Lower leg skin (tissue), 4 donors: ENCODE data around the gene AFAP1L1. TPM values are rescaled to one million over a fixed set of nuclear protein-coding genes. Genes with fewer than 3 reads are reported as not detected.

Experiments
- DNase-seq, 2 donors: peaks; one replicate each; pipeline ENCODE4 v3.0.0-alpha.2; 2019; ENCODE audit warnings: low spot score in 2 of 2
- H3K4me3 ChIP-seq: fragments of 200-600 bp; sonication (generic); 2 replicates; pipeline ENCODE4 v1.5.1; 2017; ENCODE audit warnings: mild to moderate bottlenecking, low read depth; ENCODE audit not compliant: poor library complexity, severe bottlenecking
- POLR2A ChIP-seq, 2 donors: fragments of 450-650 bp; IDR thresholded peaks; one replicate each; pipeline ENCODE4 v1.6.1; 2016 to 2017; ENCODE audit warnings: antibody characterized with exemption in 2 of 2, mild to moderate bottlenecking in 1 of 2, moderate library complexity in 1 of 2
- WGBS, 2 donors: methylation state at CpG; one replicate each; pipeline ENCODE4 v1.1.5; 2018; 5-methylcytosine and 5-hydroxymethylcytosine counted together
- intact Hi-C: fragments of 100-400 bp; cut with DNase I; formaldehyde crosslinking; loops from one replicate; pipeline ENCODE4 v1.15.0; 2023; ENCODE audit warnings: low total_unique reads
- total RNA-seq, 4 donors: library from RNA; depleted of rRNA; stranded (reverse); fragments of >200 nt; gene quantifications; one replicate each; pipeline ENCODE4 v1.1.0, GENCODE V29; 2016
- TF ChIP-seq, protein P1 (sequence below), 3 donors: fragments of 450-650 bp; IDR thresholded peaks; one replicate each; pipeline ENCODE4 v1.5.1; 2016; ENCODE audit warnings: antibody characterized with exemption in 3 of 3, mild to moderate bottlenecking in 3 of 3, moderate library complexity in 2 of 3

AFAP1L1 gene
- total RNA-seq, 4 donors from 2014 or later, result 6.3 to 10.8 (median 8.0) TPM

DNA sequence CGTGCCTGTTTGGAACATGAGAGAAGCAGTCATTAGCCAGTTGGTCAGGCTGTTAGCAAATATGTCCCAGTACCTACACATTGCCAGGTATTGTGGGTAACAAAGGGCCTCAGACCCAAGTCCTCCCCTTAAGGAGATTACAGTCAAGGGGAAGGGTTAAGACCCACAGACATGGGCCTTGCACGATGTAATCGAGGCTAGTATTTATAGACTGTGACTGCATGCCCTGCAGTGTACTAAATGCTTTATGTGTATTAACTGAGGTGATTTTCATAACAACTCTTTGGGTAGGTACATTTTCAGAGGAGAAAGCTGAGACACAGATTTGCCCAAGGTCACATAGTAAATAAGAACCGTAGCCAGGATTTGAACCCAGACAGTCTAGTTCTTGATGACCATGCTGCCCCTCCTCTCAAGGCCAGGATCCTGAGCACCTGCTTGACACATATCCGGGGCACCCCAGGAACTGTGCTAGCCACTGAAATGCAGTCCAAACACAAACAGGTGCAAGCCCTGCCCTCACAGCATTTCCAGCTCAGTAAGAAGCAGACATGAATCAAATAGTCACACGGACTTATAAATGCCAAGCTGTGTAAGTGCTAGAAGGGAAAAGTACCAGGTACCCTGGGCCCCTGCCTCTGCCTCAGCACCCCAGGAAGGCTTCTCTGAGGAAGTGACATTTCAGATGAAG, 41.6 kb downstream of the AFAP1L1 start:
- TF ChIP-seq, protein P1, sequence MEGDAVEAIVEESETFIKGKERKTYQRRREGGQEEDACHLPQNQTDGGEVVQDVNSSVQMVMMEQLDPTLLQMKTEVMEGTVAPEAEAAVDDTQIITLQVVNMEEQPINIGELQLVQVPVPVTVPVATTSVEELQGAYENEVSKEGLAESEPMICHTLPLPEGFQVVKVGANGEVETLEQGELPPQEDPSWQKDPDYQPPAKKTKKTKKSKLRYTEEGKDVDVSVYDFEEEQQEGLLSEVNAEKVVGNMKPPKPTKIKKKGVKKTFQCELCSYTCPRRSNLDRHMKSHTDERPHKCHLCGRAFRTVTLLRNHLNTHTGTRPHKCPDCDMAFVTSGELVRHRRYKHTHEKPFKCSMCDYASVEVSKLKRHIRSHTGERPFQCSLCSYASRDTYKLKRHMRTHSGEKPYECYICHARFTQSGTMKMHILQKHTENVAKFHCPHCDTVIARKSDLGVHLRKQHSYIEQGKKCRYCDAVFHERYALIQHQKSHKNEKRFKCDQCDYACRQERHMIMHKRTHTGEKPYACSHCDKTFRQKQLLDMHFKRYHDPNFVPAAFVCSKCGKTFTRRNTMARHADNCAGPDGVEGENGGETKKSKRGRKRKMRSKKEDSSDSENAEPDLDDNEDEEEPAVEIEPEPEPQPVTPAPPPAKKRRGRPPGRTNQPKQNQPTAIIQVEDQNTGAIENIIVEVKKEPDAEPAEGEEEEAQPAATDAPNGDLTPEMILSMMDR (IDR thresholded peaks at IDR 0.05), result no peak
- no peak for TF ChIP-seq POLR2A (IDR thresholded peaks at IDR 0.05)
- DNase-seq, result no peak
- 79 to 90% methylated on average over 6 of the region's 6 CpGs for WGBS, 2 donors
- H3K4me3 ChIP-seq, result no peak overlapping the region
- intact Hi-C loops, result no loop called here

DNA sequence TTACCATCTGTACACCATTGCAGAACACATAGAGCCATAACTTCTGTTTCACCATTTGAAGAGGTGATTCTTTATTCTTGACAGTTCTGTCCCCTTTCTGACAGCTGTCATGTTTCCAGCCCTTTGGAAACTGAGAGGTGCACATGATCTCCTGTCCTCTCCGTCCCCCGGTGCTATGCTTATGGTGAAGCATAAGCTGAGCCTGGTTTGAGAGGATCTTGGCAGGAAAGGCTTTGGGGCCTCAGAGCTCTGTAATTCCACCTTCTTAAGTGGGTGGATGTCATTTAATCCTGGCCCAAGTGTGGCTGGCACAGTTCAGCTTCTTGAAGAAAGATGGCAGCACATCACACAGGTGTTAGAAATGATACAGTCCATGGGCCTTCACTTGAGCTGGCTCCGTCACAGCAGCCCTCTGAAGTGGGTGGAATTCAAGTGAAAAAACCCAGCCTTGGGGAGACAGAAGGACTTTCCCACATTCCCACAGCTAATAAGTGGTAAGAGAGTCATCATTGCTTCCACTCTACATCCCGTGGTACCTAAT, 43.0 kb downstream of the AFAP1L1 start:
- TF ChIP-seq, protein P1 (IDR thresholded peaks at IDR 0.05), result no peak
- no peak for TF ChIP-seq POLR2A (IDR thresholded peaks at IDR 0.05)
- DNase-seq, result no peak
- WGBS, 2 donors, result 92 to 94% methylated on average over 4 of the region's 4 CpGs
- no peak overlapping the region for H3K4me3 ChIP-seq
- intact Hi-C loops, result loop anchor here (5.0 kb wide), 1 partner anchor 58 kb away; no protein-coding TSS in a partner anchor

DNA sequence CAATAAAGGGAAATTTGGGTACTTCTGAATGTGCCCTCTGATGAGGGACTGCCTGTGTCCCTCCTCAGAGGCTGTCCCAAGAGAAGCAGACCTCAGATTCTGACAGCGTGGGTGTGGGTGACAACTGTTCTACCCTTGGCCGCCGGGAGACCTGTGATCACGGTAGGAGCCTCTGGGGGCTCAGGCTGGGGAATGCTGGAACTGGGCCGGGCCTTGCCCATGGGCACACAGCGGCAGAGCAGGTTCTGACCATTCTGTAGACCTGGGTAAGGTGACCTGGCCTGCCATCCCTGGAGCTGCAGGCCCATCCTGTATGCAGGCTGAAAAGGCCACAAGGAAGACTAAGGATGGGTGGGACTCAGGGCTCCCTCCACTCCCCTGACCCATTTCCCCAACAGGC, 44.1 kb downstream of the AFAP1L1 start:
- intact Hi-C loops, result loop anchor here (5.0 kb wide), 1 partner anchor 57 kb away; no protein-coding TSS in a partner anchor
- 84 to 89% methylated on average over 6 of the region's 6 CpGs for WGBS, 2 donors

DNA sequence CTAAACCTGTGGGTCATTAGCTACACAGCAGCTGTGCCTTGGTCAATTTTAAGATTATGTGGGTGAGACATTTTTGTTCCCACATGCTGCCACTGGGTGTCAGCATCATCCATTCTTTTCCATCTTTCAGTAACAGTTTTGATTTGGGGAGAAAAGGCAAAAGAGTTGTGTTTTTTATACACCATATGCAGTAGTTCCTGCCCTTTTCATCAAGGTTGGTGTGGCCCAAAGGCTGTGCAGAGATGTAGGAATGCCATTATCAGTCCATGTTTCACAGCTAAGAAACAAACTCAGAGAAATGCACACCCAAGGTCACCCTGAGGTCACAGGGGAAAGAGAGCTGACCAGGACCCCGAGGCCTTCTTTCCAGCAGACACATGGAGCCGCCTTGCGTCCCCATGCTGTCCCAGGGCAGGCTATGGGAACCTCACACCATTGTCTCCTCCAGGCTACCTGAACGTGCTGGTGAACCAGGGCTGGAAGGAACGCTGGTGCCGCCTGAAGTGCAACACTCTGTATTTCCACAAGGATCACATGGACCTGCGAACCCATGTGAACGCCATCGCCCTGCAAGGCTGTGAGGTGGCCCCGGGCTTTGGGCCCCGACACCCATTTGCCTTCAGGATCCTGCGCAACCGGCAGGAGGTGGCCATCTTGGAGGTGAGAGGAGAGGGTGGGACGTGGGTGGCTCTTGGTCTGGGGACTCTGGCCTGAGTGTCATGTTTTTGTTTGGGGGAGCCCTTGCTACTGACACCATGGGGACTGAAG, 45.8 kb downstream of the AFAP1L1 start:
- no peak overlapping the region for H3K4me3 ChIP-seq
- WGBS, 2 donors, result 88 to 89% methylated on average over 10 to 14 of the region's 14 CpGs
- TF ChIP-seq, protein P1 (IDR thresholded peaks at IDR 0.05), result no peak
- TF ChIP-seq POLR2A (IDR thresholded peaks at IDR 0.05), result no peak
- intact Hi-C loops, result loop anchor here (5.0 kb wide), 1 partner anchor 55 kb away; no protein-coding TSS in a partner anchor
- peak in 1 of 2 donors; percentile 43 for DNase-seq

More for the DNA sequence above, 44.1 kb downstream of the AFAP1L1 start:
- peak in 1 of 2 donors; percentile 86 for DNase-seq
- H3K4me3 ChIP-seq, result no peak overlapping the region
- TF ChIP-seq, protein P1 (IDR thresholded peaks at IDR 0.05), result no peak
- no peak for TF ChIP-seq POLR2A (IDR thresholded peaks at IDR 0.05)

DNA sequence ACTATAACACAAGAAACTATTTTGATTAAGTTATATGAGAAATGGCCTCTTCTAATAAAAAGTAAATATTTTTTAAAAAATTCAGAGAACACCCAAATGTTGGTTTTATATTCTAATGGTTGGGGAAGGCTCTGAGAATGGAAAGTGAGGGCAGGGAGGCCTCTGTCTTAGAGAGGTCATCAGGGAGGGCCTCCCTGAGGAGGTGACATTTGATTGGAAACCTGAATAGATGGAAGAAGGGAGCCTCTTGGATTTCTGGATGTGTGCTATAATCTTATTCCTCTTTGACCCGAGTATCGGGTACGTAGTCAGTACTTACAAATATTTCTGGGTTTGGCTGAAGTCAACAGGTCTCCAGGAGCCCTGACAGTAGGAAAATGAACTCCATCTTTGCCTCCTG, 47.5 kb downstream of the AFAP1L1 start:
- DNase-seq, result no peak
- 95 to 96% methylated on average over 3 of the region's 3 CpGs for WGBS, 2 donors
- intact Hi-C loops, result loop anchor here (5.0 kb wide), 1 partner anchor 53 kb away; no protein-coding TSS in a partner anchor
- TF ChIP-seq POLR2A (IDR thresholded peaks at IDR 0.05), result no peak
- TF ChIP-seq, protein P1 (IDR thresholded peaks at IDR 0.05), result no peak
- H3K4me3 ChIP-seq, result no peak overlapping the region
